OCI-LY1 (cell line): ENCODE data around the gene PKM.

Experiments
- CTCF ChIP-seq: fragments of 200-600 bp; sonication (generic), shearing (Covaris generic); IDR thresholded peaks from 2 replicates; pipeline ENCODE4 v1.5.1; 2017; ENCODE audit warnings: mild to moderate bottlenecking, antibody characterized with exemption, low read length, moderate library complexity, mixed read lengths
- EZH2 ChIP-seq: fragments of 200-600 bp; sonication (generic), shearing (Covaris generic); IDR thresholded peaks from 2 replicates; pipeline ENCODE4 v1.8.0; 2017; ENCODE audit warnings: borderline replicate concordance, mixed run types, mild to moderate bottlenecking, antibody characterized with exemption, low read length, moderate library complexity, mixed read lengths

GRCh38 chr15:72156928-72157327, 74.1 kb downstream of the PKM start:
- TF ChIP-seq EZH2 (no peak), CTCF (no peak)
